GM21526 (cell line): ENCODE measurements around the gene DNAJB6.
"Not testable (repeated sequence)": the region's sequence is repeated elsewhere in the genome, so short reads cannot be mapped to it uniquely, and the experiment has no call there.

ENCODE experiments used
- ATAC-seq: cut with Tn5 transposase; IDR thresholded peaks from one replicate; pipeline ENCODE4 v1.9.1; 2021; ENCODE audit warnings: moderate library complexity; ENCODE audit not compliant: unreplicated experiment, low FRiP score

DNAJB6 gene

GRCh38 chr7:157438121-157439025 lies 101.6 kb downstream of the DNAJB6 start:
- ATAC-seq = no peak

- ATAC-seq = no peak
Measured at GRCh38 chr7:157439149-157439548, 102.3 kb downstream of the DNAJB6 start.

GRCh38 chr7:157439761-157440160 lies 103.0 kb downstream of the DNAJB6 start:
- no peak for ATAC-seq

GRCh38 chr7:157440346-157441022 lies 103.7 kb downstream of the DNAJB6 start:
- ATAC-seq = no peak

GRCh38 chr7:157441023-157441399 lies 104.2 kb downstream of the DNAJB6 start:
- ATAC-seq = no peak

- ATAC-seq = no peak
Measured at GRCh38 chr7:157442456-157442855, 105.7 kb downstream of the DNAJB6 start.

GRCh38 chr7:157442993-157443831 lies 106.4 kb downstream of the DNAJB6 start:
- ATAC-seq = no peak

- ATAC-seq = no peak
Measured at GRCh38 chr7:157444011-157444842, 107.4 kb downstream of the DNAJB6 start.

- no peak for ATAC-seq
Measured at GRCh38 chr7:157444843-157445135, 108.0 kb downstream of the DNAJB6 start.

GRCh38 chr7:157445246-157445955 lies 108.6 kb downstream of the DNAJB6 start:
- ATAC-seq = no peak

GRCh38 chr7:157445956-157446295 lies 109.1 kb downstream of the DNAJB6 start:
- no peak for ATAC-seq

GRCh38 chr7:157446322-157446721 lies 109.5 kb downstream of the DNAJB6 start:
- ATAC-seq = no peak

- not testable (repeated sequence) for ATAC-seq
Measured at GRCh38 chr7:157454003-157454402, 117.2 kb downstream of the DNAJB6 start.

GRCh38 chr7:157457355-157458253 lies 120.8 kb downstream of the DNAJB6 start:
- no peak for ATAC-seq

GRCh38 chr7:157458254-157458633 lies 121.4 kb downstream of the DNAJB6 start:
- ATAC-seq = no peak

- no peak for ATAC-seq
Measured at GRCh38 chr7:157459966-157460365, 123.2 kb downstream of the DNAJB6 start.

GRCh38 chr7:157460721-157461120 lies 123.9 kb downstream of the DNAJB6 start:
- no peak for ATAC-seq

GRCh38 chr7:157461573-157462418 lies 125.0 kb downstream of the DNAJB6 start:
- ATAC-seq = no peak
